K562 (cell line): ENCODE measurements around the gene CETN1. TPM values are rescaled to one million over a fixed set of nuclear protein-coding genes. Genes with fewer than 3 reads are reported as not detected.

Source experiments
- CBFA2T3 ChIP-seq: fragments of 450-650 bp; IDR thresholded peaks from 2 replicates; pipeline ENCODE4 v1.6.1; 2017
- CHD4 ChIP-seq: fragments of 200-600 bp; sonication (generic); IDR thresholded peaks from 3 replicates; pipeline ENCODE4 v1.6.1; 2012; ENCODE audit warnings: low read depth, mild to moderate bottlenecking, mixed read lengths, low read length, inconsistent platforms; ENCODE audit not compliant: insufficient read depth, insufficient replicate concordance, poor library complexity, severe bottlenecking
- ERF ChIP-seq: fragments of 450-650 bp; formaldehyde crosslinking; IDR thresholded peaks from 2 replicates; pipeline ENCODE4 v1.4.0; 2020; ENCODE audit warnings: mild to moderate bottlenecking, mixed read lengths
- FOXJ2 ChIP-seq: fragments of 200-800 bp; sonication (Bioruptor generic); IDR thresholded peaks from 2 replicates; pipeline ENCODE4 v1.6.1; 2016; ENCODE audit warnings: missing genetic modification characterization, missing compliant biosample characterization
- FUS ChIP-seq: fragments of 200-400 bp; formaldehyde crosslinking; optimal IDR thresholded peaks from 2 replicates; pipeline ENCODE3; 2017; ENCODE audit warnings: low read depth, low read length
- HDAC8 ChIP-seq: fragments of 450-650 bp; IDR thresholded peaks from 2 replicates; pipeline ENCODE4 v1.6.1; 2016; ENCODE audit warnings: mild to moderate bottlenecking, missing genetic modification characterization, moderate library complexity, missing compliant biosample characterization
- HIVEP1 ChIP-seq: fragments of 250-450 bp; sonication (Bioruptor Pico); IDR thresholded peaks from 2 replicates; pipeline ENCODE4 v1.4.0; 2020; ENCODE audit warnings: mild to moderate bottlenecking
- HOMEZ ChIP-seq: fragments of 250-450 bp; sonication (Bioruptor Pico); IDR thresholded peaks from 2 replicates; pipeline ENCODE4 v1.4.0; 2020; ENCODE audit warnings: mild to moderate bottlenecking, moderate library complexity
- KDM1A ChIP-seq, 2 experiments: fragments of 450-650 bp; IDR thresholded peaks; 2 replicates each; pipeline ENCODE4 v1.6.1; 2016; ENCODE audit warnings: mild to moderate bottlenecking in 2 of 2
- LARP7 ChIP-seq: fragments of 450-650 bp; IDR thresholded peaks from 2 replicates; pipeline ENCODE4 v1.6.1; 2016
- MAZ ChIP-seq, 2 experiments: fragments of 450-650 bp in 1 of 2; sonication (generic) in 1 of 2; formaldehyde crosslinking; IDR thresholded peaks in 1 of 2; conservative IDR thresholded peaks in 1 of 2; 2 replicates each; pipeline versions ENCODE4 v1.4.0 to v1.5.0; 2020; ENCODE audit warnings: mild to moderate bottlenecking in 1 of 2, missing genetic modification reagents in 1 of 2
- MCM5 ChIP-seq: fragments of 450-650 bp; IDR thresholded peaks from 2 replicates; pipeline ENCODE4 v1.6.1; 2016; ENCODE audit warnings: low read depth
- MEF2A ChIP-seq: IDR thresholded peaks from 2 replicates; pipeline ENCODE4 v1.6.1; 2011; ENCODE audit warnings: low read depth, mild to moderate bottlenecking, low read length, moderate library complexity; ENCODE audit not compliant: control insufficient read depth
- NFRKB ChIP-seq: fragments of 450-650 bp; IDR thresholded peaks from 2 replicates; pipeline ENCODE4 v1.6.1; 2016; ENCODE audit warnings: low read depth
- REST ChIP-seq, 2 experiments: fragments of 450-650 bp; formaldehyde crosslinking in 1 of 2; IDR thresholded peaks; 2 replicates each; pipeline versions ENCODE4 v1.4.0 to v1.6.1; 2014 to 2020; ENCODE audit warnings: mild to moderate bottlenecking in 2 of 2, borderline replicate concordance in 1 of 2, low read depth in 1 of 2
- SUPT5H ChIP-seq: fragments of 450-650 bp; IDR thresholded peaks from 2 replicates; pipeline ENCODE4 v1.6.1; 2016
- ZNF197 ChIP-seq: fragments of 200-800 bp; sonication (Bioruptor generic); IDR thresholded peaks from 2 replicates; pipeline ENCODE4 v1.6.1; 2016; ENCODE audit warnings: low read depth, missing genetic modification characterization, missing compliant biosample characterization
- ZNF583 ChIP-seq: fragments of 250-450 bp; sonication (Bioruptor Pico); IDR thresholded peaks from 2 replicates; pipeline ENCODE4 v1.4.0; 2020
- ZNF717 ChIP-seq: fragments of 250-450 bp; sonication (Bioruptor Pico); IDR thresholded peaks from 2 replicates; pipeline ENCODE4 v1.5.0; 2021
- polyA plus RNA-seq, 8 experiments: library from polyadenylated mRNA; depleted of rRNA in 4 of 8; stranded (reverse) in 5 of 8; unstranded in 3 of 8; fragments of >200 nt; fragmentation: Nextera tagmentation in 2 of 8; fragmentation: Illumina TruSeq in 1 of 8; extraction: Ambion mirVana in 2 of 8; extraction: Trizol in 1 of 8; gene quantifications; 2 replicates each; pipeline versions ENCODE4 v1.2.1 to v1.2.3, GENCODE V29; 2011 to 2014; ENCODE audit warnings: inconsistent platforms in 1 of 8, missing spikeins in 1 of 8
- total RNA-seq, 7 experiments: library from RNA; depleted of rRNA in 6 of 7; stranded (reverse); fragments of >200 nt in 6 of 7; fragmentation: Illumina TruSeq in 2 of 7; extraction: Trizol in 2 of 7; gene quantifications; 2 replicates each; pipeline versions ENCODE4 v1.2.1 to v1.2.3, GENCODE V29; 2011 to 2021; ENCODE audit warnings: low replicate concordance in 1 of 7
- TF ChIP-seq, protein P1 (sequence below): sonication (generic); formaldehyde crosslinking; IDR thresholded peaks from 2 replicates; pipeline ENCODE4 v1.8.1; 2022; ENCODE audit warnings: missing genetic modification reagents

Gene CETN1
- total and polyA plus RNA-seq, 9 of the 15 experiments (the other 6 are each of a cell fraction or from before 2014, with no cell fraction given), result 0.07 to 0.34 (median 0.19) TPM; not detected in 3

DNA sequence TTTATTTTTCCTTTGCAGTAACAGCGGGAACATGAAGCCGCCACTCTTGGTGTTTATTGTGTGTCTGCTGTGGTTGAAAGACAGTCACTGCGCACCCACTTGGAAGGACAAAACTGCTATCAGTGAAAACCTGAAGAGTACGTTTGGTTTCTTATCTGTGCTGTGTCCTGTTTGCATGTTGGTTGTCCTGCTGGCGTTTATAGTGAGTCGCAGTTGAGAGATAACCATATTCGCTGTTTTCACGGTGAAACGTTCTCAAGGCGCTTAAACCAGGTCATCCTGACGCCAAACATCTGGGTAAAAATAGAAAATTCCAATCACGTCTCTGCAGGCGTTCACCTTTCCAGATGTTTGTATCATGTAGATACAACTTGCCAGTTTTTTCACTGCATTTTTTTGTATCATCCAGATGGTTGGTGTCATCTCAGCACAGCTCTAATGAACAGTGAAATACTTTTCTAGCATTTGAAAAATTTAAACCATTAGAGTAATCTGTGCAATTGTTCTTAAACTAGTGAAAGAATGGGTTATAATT, 37.9 kb downstream of the CETN1 start (continued):
- TF ChIP-seq REST (IDR thresholded peaks at IDR 0.05; ENCODE audit: borderline replicate concordance) (peak; percentile 21; the same call in 1 of the 2 replicates), REST (CRISPR knock-in tag; IDR thresholded peaks at IDR 0.05; ENCODE audit: low read depth) (no peak), FUS (no peak), FOXJ2 (no peak), HIVEP1 (CRISPR knock-in tag) (no peak), MCM5 (no peak), SUPT5H (no peak), LARP7 (no peak), ZNF197 (CRISPR knock-in tag) (peak; percentile 84; the same call in 1 of the 2 replicates), ZNF717 (no peak), HDAC8 (no peak), NFRKB (no peak), CHD4 (no peak), KDM1A (IDR thresholded peaks at IDR 0.05) (peak; percentile 98), MEF2A (peak; percentile 98), CBFA2T3 (peak; percentile 100), HOMEZ (CRISPR knock-in tag) (no peak), MAZ (CRISPR knock-in tag; conservative IDR thresholded peaks at IDR 0.05 in 1 of 2, IDR thresholded peaks at IDR 0.05 in 1 of 2) (peak; percentile 45 to 55; a peak in 2 of 4 replicates), ERF (CRISPR knock-in tag) (no peak), ZNF583 (no peak)
- TF ChIP-seq, protein P1, sequence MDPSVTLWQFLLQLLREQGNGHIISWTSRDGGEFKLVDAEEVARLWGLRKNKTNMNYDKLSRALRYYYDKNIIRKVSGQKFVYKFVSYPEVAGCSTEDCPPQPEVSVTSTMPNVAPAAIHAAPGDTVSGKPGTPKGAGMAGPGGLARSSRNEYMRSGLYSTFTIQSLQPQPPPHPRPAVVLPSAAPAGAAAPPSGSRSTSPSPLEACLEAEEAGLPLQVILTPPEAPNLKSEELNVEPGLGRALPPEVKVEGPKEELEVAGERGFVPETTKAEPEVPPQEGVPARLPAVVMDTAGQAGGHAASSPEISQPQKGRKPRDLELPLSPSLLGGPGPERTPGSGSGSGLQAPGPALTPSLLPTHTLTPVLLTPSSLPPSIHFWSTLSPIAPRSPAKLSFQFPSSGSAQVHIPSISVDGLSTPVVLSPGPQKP (CRISPR knock-in tag), result no peak
